GM12875 (cell line): ENCODE results near the gene CNGB1.

Experiments used
- H3K4me3 ChIP-seq: one replicate; pipeline ENCODE4 v1.5.1; 2011; ENCODE audit warnings: low read depth, low read length, control low read depth
- TF ChIP-seq, protein P1 (sequence below): IDR thresholded peaks from 2 replicates; pipeline ENCODE4 v1.5.1; 2011; ENCODE audit warnings: low read depth, mild to moderate bottlenecking, control low read depth, inconsistent platforms, low read length, moderate library complexity, borderline replicate concordance; ENCODE audit not compliant: insufficient read depth

The CNGB1 gene

DNA sequence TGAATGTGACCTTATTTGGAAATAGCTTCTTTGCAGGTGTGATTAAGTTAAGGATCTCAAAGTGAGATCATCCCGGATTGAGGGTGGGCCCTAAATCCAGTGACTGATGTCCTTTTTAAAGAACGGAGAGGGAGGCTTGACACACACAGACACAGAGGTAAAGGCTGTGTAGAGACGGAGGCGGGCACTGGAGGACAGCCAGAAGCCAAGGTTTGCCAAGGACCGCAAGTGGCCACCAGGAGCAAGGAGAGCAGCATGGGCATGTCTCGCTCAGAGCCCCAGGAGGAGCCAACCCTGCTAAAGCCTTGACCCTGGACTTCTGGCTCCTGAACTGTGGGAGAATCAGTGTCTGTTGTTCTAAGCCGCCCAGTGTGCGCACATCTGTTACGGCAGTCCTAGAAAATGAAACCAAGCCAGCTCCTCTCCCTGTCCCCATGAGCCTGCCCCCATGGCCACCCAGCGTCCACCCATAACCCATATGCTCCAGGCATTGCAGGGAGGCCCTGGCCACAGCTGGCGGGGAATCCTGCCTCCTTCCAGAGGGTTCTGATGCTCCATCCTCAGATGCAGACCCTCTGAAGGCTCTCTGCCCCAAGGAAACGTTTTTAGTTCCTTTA lies 15.2 kb downstream of the CNGB1 start:
- no peak overlapping the region for H3K4me3 ChIP-seq
- TF ChIP-seq, protein P1, sequence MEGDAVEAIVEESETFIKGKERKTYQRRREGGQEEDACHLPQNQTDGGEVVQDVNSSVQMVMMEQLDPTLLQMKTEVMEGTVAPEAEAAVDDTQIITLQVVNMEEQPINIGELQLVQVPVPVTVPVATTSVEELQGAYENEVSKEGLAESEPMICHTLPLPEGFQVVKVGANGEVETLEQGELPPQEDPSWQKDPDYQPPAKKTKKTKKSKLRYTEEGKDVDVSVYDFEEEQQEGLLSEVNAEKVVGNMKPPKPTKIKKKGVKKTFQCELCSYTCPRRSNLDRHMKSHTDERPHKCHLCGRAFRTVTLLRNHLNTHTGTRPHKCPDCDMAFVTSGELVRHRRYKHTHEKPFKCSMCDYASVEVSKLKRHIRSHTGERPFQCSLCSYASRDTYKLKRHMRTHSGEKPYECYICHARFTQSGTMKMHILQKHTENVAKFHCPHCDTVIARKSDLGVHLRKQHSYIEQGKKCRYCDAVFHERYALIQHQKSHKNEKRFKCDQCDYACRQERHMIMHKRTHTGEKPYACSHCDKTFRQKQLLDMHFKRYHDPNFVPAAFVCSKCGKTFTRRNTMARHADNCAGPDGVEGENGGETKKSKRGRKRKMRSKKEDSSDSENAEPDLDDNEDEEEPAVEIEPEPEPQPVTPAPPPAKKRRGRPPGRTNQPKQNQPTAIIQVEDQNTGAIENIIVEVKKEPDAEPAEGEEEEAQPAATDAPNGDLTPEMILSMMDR = no peak

DNA sequence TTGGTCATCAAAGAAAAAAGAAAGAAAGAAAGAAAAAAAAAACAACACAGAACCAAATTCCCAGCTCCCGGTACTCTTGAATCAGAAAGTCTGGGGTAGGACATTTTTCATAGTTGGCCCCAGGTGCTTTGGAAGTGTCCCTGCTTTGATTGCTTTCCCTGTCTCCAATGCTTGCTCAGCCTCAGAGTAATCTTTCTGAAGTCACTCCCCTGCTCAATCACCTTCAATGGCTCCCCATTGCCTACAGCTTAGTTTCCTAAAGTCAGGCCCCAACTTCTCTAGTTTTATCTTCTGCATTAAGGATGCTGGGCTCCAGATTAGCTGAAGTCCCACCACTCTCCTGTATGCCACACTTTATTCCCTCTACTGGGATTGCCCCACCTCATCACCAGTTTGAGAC lies 17.1 kb downstream of the CNGB1 start:
- TF ChIP-seq, protein P1 = no peak
- H3K4me3 ChIP-seq = no peak overlapping the region

DNA sequence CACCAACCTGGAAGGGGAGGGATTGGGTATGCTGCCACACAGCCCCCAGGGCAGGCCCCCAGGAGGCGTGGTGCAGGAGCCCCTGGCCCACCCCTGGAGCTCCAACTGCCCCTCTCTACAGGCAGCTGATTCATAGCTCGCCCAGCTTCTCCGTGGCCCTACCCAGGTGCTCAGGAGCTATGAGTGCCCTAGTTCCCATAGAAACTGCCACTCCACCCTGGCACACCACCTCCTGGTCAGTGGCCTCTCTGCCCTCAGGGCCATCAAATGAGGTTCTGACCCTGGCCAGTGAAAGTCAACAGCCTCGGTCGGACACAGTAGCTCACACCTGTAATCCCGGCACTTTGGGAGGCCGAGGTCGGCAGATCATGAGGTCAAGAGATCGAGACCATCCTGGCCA lies 18.0 kb downstream of the CNGB1 start:
- TF ChIP-seq, protein P1 = no peak
- H3K4me3 ChIP-seq = no peak overlapping the region

DNA sequence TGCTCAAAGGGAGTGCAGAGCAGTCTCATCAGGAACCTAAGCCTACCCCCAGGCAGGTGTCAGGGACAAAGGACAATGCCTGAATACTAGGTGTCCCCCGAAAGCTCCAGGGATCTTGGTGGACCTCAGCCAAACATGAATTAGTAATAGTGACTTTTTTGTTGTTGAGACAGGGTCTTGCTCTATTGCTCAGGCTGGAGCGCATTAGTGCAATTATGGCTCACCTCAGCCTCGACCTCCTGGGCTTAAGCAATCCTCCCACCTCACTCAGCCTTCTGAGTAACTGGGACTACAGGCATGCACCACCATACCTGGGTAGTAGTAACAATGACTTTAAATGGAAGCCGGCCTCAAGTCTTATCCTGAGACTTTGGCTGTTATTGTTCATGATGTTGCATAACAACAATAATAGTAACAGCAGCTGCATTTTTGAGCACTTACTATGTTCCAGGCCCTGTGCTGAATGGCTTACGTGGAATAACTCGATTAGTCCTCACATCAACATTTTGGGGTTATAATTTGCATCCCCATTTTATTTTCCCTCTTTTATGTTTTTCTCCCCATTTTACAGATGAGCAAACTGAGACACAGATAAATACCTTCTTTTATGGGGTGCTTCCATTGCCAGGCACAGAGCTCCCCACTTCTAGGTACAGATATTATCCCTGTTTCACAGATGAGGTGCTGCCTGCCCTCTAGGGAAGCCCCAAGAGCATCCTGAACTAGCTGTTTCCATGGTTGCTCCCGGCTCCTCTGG lies 19.5 kb downstream of the CNGB1 start:
- TF ChIP-seq, protein P1 = no peak

DNA sequence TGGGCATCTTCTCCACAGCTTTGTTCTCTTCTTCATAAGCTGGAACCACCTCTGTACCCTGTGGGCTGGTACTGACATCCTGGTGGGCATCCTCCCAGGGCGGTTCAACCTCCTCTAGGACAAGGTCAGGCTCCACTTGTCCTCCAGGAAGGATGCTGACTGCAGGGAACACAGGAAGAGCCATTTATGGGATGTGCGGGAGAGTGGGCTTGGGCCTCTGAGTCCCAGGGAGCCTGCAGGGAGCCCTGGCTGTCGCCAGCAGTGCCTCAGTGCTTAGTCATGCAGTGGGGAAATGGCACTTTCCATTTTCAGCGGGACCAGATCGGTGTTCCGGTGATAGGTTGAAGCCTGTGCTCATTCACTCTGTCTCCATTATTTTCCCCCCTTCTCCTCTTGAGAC lies 20.5 kb downstream of the CNGB1 start:
- H3K4me3 ChIP-seq = no peak overlapping the region
- TF ChIP-seq, protein P1 = no peak

More for the DNA sequence above, 19.5 kb downstream of the CNGB1 start:
- H3K4me3 ChIP-seq = no peak overlapping the region

DNA sequence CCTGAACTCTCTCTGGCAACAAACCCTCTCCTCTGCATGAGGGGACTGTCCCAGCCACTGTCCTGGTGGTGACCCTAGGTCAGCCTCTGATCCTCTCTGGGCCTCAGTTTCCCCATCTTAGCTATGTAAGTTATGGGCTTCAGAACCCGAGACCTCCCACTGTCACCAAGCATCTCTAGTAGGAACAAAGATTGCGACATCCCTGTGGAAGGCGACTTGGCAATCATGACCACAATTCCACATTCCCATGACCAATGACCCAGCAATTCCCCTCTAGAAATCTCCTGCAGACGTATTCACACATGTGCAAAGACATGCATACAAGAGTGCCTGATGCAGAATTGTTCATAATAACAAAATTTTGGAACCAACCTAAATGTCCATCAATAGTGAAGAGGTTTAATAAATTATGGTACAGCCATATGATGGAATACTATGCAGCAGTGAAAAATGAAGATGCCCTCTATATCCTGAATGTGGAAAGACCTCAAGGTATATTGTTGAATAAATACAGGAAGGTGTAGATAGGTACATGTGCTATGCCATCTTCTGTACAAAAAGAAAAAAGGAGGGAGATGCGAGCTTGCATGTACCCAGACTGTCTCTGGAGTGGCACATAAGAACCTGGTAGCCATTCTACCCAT lies 21.2 kb downstream of the CNGB1 start:
- TF ChIP-seq, protein P1 = no peak
- H3K4me3 ChIP-seq = no peak overlapping the region
